Stimulated activated CD8-positive, alpha-beta memory T cell treated with anti-CD3 and anti-CD28 coated beads, Interleukin-12 subunit alpha, Interleukin-12 subunit beta, amount 100 ng/mL, for 24 hours (primary cell): Measurements from ENCODE around the gene MARK4.
"Not testable (repeated sequence)": the region's sequence is repeated elsewhere in the genome, so short reads cannot be mapped to it uniquely, and the experiment has no call there.

ENCODE experiments used
- DNase-seq: peaks from one replicate; pipeline ENCODE4 v3.0.0-alpha.2; 2020; ENCODE audit errors: extremely low read depth

Gene MARK4

GRCh38 chr19:45250832-45251451 is at the start of gene MARK4:
Gene MARK4 (plus strand): TSS chr19:45251271. CDS start chr19:45251589, 318 bp downstream.
- DNase-seq = peak; percentile 19

- DNase-seq = no peak
Observed at GRCh38 chr19:45202637-45203036, 48.4 kb upstream of the MARK4 start.

- no peak for DNase-seq
Observed at GRCh38 chr19:45205810-45206209, 45.3 kb upstream of the MARK4 start.

- no peak for DNase-seq
Observed at GRCh38 chr19:45206328-45206727, 44.7 kb upstream of the MARK4 start.

GRCh38 chr19:45211751-45212381 is 39.2 kb upstream of the MARK4 start:
- DNase-seq = no peak

GRCh38 chr19:45213031-45213430 is 38.0 kb upstream of the MARK4 start:
- no peak for DNase-seq

- DNase-seq = no peak
Observed at GRCh38 chr19:45215391-45216191, 35.5 kb upstream of the MARK4 start.

GRCh38 chr19:45216667-45217066 is 34.4 kb upstream of the MARK4 start:
- no peak for DNase-seq

GRCh38 chr19:45217193-45217956 is 33.7 kb upstream of the MARK4 start:
- no peak for DNase-seq

- no peak for DNase-seq
Observed at GRCh38 chr19:45217957-45218334, 33.1 kb upstream of the MARK4 start.

- DNase-seq = no peak
Observed at GRCh38 chr19:45218426-45218825, 32.6 kb upstream of the MARK4 start.

GRCh38 chr19:45218911-45219743 is 31.9 kb upstream of the MARK4 start:
- no peak for DNase-seq

GRCh38 chr19:45222724-45223123 is 28.3 kb upstream of the MARK4 start:
- no peak for DNase-seq

- DNase-seq = no peak
Observed at GRCh38 chr19:45223879-45224278, 27.2 kb upstream of the MARK4 start.

GRCh38 chr19:45224645-45225044 is 26.4 kb upstream of the MARK4 start:
- no peak for DNase-seq

GRCh38 chr19:45229056-45229455 is 22.0 kb upstream of the MARK4 start:
- not testable (repeated sequence) for DNase-seq

GRCh38 chr19:45231891-45232290 is 19.2 kb upstream of the MARK4 start:
- no peak for DNase-seq

GRCh38 chr19:45234089-45234869 is 16.8 kb upstream of the MARK4 start:
- no peak for DNase-seq

GRCh38 chr19:45235485-45235884 is 15.6 kb upstream of the MARK4 start:
- no peak for DNase-seq

GRCh38 chr19:45238556-45238955 is 12.5 kb upstream of the MARK4 start:
- no peak for DNase-seq
